Esophagus muscularis mucosa (tissue), 4 donors: Measurements from ENCODE around the gene DUOXA2. TPM values are rescaled to one million over a fixed set of nuclear protein-coding genes. Genes with fewer than 3 reads are reported as not detected.

Experiments
- DNase-seq: peaks from one replicate; pipeline ENCODE4 v3.0.0-alpha.2; 2017; ENCODE audit errors: extremely low spot score
- H3K27ac ChIP-seq, 4 donors: fragments of 200-600 bp; sonication (generic); replicated peaks in 1 of 4; 1 replicate in 3 of 4; 2 replicates in 1 of 4; pipeline ENCODE4 v1.5.1; 2016 to 2019; ENCODE audit warnings: mild to moderate bottlenecking in 1 of 4
- H3K27me3 ChIP-seq, 4 donors: fragments of 200-600 bp; sonication (generic); one replicate each; pipeline versions ENCODE4 v1.5.1 to v1.6.0; 2016 to 2019
- H3K36me3 ChIP-seq, 4 donors: fragments of 200-600 bp; sonication (generic); one replicate each; pipeline ENCODE4 v1.5.1; 2016 to 2019
- H3K4me1 ChIP-seq, 4 donors: fragments of 200-600 bp; sonication (generic); one replicate each; pipeline ENCODE4 v1.5.1; 2016 to 2019
- H3K4me3 ChIP-seq, 4 donors: fragments of 200-600 bp; sonication (generic); 1 replicate in 2 of 4; 2 replicates in 2 of 4; pipeline ENCODE4 v1.5.1; 2016 to 2019; ENCODE audit warnings: mild to moderate bottlenecking in 4 of 4, moderate library complexity in 1 of 4
- H3K9me3 ChIP-seq, 4 donors: fragments of 200-600 bp; sonication (generic); 1 replicate in 3 of 4; 2 replicates in 1 of 4; pipeline ENCODE4 v1.5.1; 2016 to 2019
- EP300 ChIP-seq: sonication (generic); formaldehyde crosslinking; IDR thresholded peaks from one replicate; pipeline ENCODE4 v1.6.1; 2017; ENCODE audit warnings: antibody characterized with exemption
- POLR2A ChIP-seq: fragments of 450-650 bp; IDR thresholded peaks from one replicate; pipeline ENCODE4 v1.6.1; 2017; ENCODE audit warnings: antibody characterized with exemption, moderate library complexity, mild to moderate bottlenecking, low read depth
- POLR2AphosphoS5 ChIP-seq, 2 donors: sonication (generic); formaldehyde crosslinking; IDR thresholded peaks; one replicate each; pipeline ENCODE4 v1.6.1; 2017; ENCODE audit warnings: antibody characterized with exemption in 2 of 2
- WGBS: methylation state at CpG from one replicate; pipeline ENCODE4 v1.1.5; 2018; 5-methylcytosine and 5-hydroxymethylcytosine counted together
- intact Hi-C: fragments of 100-400 bp; cut with DNase I; formaldehyde crosslinking; loops from one replicate; pipeline ENCODE4 v1.15.1; 2023
- total RNA-seq, 4 donors: library from RNA; depleted of rRNA; stranded (reverse); fragments of >200 nt; gene quantifications; one replicate each; pipeline versions ENCODE4 v1.1.0 to v1.2.1, GENCODE V29; 2016
- TF ChIP-seq, protein P1 (sequence below), 3 experiments: fragments of 200-600 bp in 2 of 3; fragments of 450-650 bp in 1 of 3; sonication (generic) in 2 of 3; IDR thresholded peaks; one replicate each; pipeline ENCODE4 v1.5.1; 2017 to 2019; ENCODE audit warnings: antibody characterized with exemption in 3 of 3, mild to moderate bottlenecking in 2 of 3, moderate library complexity in 1 of 3

Gene DUOXA2
- total RNA-seq, 4 donors from 2014 or later = 0.42 to 0.52 TPM; not detected in 2

DNA sequence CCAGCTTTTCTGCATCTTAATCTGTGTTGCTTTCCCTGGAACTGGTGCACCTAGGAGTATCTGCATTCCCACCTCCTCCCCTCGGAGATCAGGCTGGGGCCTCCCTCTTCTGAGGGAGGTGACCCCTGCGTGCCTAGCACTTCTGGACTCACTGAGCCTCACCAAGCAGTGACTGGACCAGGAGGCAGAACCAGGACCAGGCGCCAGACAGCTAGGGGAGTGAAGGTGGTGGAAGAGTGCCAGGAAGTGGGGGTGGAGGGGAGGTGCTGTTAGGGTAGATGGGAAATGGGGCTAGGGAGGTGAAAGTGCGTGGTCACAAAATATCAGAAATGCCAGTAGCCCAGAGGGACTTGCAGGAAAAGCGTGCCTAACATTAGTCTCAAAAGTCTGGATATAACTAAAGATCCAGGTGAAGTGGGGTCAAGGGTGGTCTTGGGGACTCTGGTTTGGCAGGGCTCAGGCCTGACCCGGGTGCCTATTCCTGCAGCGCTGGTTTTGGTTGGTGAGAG lies 1.2 kb downstream of the DUOXA2 start:
- DNase-seq = no peak
- Histone ChIP-seq H3K36me3 (no peaks in the 10 kb centered on the region), H3K27ac (no peak overlapping the region), H3K4me1 (peaks cover 27 to 60% (median 43%) of the 10 kb centered on the region in 4 donors), H3K4me3 (no peak overlapping the region), H3K27me3 (peaks cover 7 to 98% (median 58%) of the 10 kb centered on the region in 4 donors), H3K9me3 (no peaks in the 10 kb centered on the region)
- 64% methylated on average over 7 of the region's 7 CpGs for WGBS
- intact Hi-C loops = no loop called here
- TF ChIP-seq EP300 (no peak), POLR2A (no peak), POLR2AphosphoS5 (IDR thresholded peaks at IDR 0.05) (no peak)
- TF ChIP-seq, protein P1, sequence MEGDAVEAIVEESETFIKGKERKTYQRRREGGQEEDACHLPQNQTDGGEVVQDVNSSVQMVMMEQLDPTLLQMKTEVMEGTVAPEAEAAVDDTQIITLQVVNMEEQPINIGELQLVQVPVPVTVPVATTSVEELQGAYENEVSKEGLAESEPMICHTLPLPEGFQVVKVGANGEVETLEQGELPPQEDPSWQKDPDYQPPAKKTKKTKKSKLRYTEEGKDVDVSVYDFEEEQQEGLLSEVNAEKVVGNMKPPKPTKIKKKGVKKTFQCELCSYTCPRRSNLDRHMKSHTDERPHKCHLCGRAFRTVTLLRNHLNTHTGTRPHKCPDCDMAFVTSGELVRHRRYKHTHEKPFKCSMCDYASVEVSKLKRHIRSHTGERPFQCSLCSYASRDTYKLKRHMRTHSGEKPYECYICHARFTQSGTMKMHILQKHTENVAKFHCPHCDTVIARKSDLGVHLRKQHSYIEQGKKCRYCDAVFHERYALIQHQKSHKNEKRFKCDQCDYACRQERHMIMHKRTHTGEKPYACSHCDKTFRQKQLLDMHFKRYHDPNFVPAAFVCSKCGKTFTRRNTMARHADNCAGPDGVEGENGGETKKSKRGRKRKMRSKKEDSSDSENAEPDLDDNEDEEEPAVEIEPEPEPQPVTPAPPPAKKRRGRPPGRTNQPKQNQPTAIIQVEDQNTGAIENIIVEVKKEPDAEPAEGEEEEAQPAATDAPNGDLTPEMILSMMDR (IDR thresholded peaks at IDR 0.05) = no peak

DNA sequence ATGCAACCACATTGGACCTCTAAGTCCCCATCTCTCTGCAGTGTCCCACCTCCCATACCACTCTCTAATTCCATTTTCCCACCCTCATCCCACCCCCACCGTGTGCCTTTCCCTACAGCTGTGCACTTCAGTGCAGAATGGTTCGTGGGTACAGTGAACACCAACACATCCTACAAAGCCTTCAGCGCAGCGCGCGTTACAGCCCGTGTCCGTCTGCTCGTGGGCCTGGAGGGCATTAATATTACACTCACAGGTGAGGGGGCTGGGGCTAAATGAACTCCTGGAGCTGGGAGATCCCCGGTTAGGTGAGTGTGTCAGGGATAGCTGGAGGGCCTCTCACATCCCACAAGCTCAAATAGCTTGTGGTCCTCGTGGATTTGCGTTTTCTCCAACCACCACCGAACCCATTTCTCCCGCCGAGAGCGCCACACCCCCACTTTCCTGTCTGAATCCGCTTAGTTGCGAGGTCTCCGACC lies 1.9 kb downstream of the DUOXA2 start:
- H3K9me3 ChIP-seq = no peaks in the 10 kb centered on the region
- 38% methylated on average over 10 of the region's 19 CpGs for WGBS
- peaks cover 27 to 60% (median 43%) of the 10 kb centered on the region in 4 donors for H3K4me1 ChIP-seq
- no peak overlapping the region for H3K27ac ChIP-seq
- intact Hi-C loops = no loop called here
- peaks cover 7 to 99% (median 61%) of the 10 kb centered on the region in 4 donors for H3K27me3 ChIP-seq
- TF ChIP-seq, protein P1 (IDR thresholded peaks at IDR 0.05) = no peak
- TF ChIP-seq POLR2A (no peak), POLR2AphosphoS5 (IDR thresholded peaks at IDR 0.05) (no peak), EP300 (no peak)
- H3K36me3 ChIP-seq = no peaks in the 10 kb centered on the region
- DNase-seq = no peak
- H3K4me3 ChIP-seq = peak overlapping the region in 1 of 4 donors; percentile 24

DNA sequence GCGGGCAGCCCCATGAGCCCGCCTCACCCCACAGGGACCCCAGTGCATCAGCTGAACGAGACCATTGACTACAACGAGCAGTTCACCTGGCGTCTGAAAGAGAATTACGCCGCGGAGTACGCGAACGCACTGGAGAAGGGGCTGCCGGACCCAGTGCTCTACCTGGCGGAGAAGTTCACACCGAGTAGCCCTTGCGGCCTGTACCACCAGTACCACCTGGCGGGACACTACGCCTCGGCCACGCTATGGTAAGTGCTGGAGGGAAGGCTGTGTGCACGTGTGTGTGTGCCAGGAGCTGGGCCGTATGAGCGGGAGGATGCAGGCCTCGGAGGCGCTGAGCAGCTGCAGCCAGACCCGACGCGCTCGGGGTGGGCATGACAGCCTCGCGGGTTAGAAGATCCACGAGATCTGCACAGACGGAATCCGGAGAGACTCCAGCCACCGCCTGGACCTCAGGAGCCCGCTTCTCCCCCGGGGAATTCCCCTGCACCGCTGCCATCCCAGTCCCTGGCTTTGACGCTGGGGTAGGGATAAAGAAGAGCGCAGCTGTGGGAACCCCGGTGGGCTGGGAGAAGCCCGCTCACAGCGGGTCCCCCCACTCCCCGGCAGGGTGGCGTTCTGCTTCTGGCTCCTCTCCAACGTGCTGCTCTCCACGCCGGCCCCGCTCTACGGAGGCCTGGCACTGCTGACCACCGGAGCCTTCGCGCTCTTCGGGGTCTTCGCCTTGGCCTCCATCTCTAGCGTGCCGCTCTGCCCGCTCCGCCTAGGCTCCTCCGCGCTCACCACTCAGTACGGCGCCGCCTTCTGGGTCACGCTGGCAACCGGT lies 2.6 kb downstream of the DUOXA2 start:
- peak overlapping the region; percentile 3 to 38 (median 30) for H3K4me3 ChIP-seq
- H3K27ac ChIP-seq = no peak overlapping the region
- intact Hi-C loops = no loop called here
- no peaks in the 10 kb centered on the region for H3K36me3 ChIP-seq
- peaks cover 27 to 55% (median 42%) of the 10 kb centered on the region in 4 donors for H3K4me1 ChIP-seq
- 10% methylated on average over 35 of the region's 65 CpGs for WGBS
- peaks cover 7 to 100% (median 58%) of the 10 kb centered on the region in 4 donors for H3K27me3 ChIP-seq
- DNase-seq = no peak
- no peaks in the 10 kb centered on the region for H3K9me3 ChIP-seq
- TF ChIP-seq, protein P1 (IDR thresholded peaks at IDR 0.05) = no peak
- TF ChIP-seq POLR2A (no peak), EP300 (no peak), POLR2AphosphoS5 (IDR thresholded peaks at IDR 0.05) (no peak)

DNA sequence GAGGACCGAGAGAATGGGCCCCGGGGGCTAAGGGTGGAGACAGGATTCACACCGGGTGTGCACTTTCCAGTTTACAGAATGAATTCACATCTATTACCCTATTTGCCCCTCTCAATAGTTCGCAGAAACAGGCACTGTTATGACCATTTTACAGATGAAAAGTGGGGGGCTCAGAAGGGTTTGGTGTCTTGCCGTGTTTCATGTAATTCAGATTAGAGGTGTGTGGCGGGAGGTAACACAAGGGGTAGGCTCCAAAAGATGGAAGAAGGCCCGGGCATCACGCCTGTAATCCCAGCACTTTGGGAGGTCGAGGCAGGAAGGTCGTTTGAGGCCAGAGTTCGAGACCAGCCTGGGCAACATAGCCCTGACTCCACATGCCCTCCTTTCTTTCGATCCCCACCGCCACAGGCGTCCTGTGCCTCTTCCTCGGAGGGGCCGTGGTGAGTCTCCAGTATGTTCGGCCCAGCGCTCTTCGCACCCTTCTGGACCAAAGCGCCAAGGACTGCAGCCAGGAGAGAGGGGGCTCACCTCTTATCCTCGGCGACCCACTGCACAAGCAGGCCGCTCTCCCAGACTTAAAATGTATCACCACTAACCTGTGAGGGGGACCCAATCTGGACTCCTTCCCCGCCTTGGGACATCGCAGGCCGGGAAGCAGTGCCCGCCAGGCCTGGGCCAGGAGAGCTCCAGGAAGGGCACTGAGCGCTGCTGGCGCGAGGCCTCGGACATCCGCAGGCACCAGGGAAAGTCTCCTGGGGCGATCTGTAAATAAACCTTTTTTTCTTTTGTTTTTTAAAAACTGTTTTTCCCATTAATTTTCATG lies 3.4 kb downstream of the DUOXA2 start:
- 35% methylated on average over 27 of the region's 33 CpGs for WGBS
- Histone ChIP-seq H3K36me3 (no peaks in the 10 kb centered on the region), H3K27ac (no peak overlapping the region), H3K4me1 (peaks cover 26 to 46% (median 36%) of the 10 kb centered on the region in 4 donors), H3K9me3 (no peaks in the 10 kb centered on the region), H3K4me3 (peak overlapping the region; percentile 30 to 44 (median 39)), H3K27me3 (peaks cover 7 to 100% (median 50%) of the 10 kb centered on the region in 4 donors)
- TF ChIP-seq, protein P1 (IDR thresholded peaks at IDR 0.05) = no peak
- TF ChIP-seq EP300 (no peak), POLR2AphosphoS5 (IDR thresholded peaks at IDR 0.05) (no peak), POLR2A (no peak)
- intact Hi-C loops = no loop called here
- DNase-seq = no peak
